Activated CD8-positive, alpha-beta memory T cell treated with anti-CD3 and anti-CD28 coated beads, Interleukin-2, amount 10 ng/mL, durations not matched to agents 7 days and 5 days (primary cell): ENCODE data around the gene RALB. TPM values are rescaled to one million over a fixed set of nuclear protein-coding genes. Genes with fewer than 3 reads are reported as not detected.

Experiments used
- ATAC-seq: fragments of 150-1000 bp; cut with Tn5 transposase; one replicate; pipeline ENCODE4 v1.10.0; 2021; ENCODE audit warnings: moderate library complexity
- CTCF ChIA-PET: fragments of 350-600 bp; sonication (Branson Sonifier 250); formaldehyde crosslinking; loops from one replicate; lab custom pipeline; 2021; ENCODE audit warnings: antibody characterized with exemption; lab: Charles Lee
- DNase-seq: peaks from one replicate; pipeline ENCODE4 v3.0.0-alpha.2; 2020
- H3K27ac Mint-ChIP-seq: one replicate; pipeline ENCODE4 v1.8.0; 2021; ENCODE audit warnings: mild to moderate bottlenecking, mixed read lengths
- H3K27me3 Mint-ChIP-seq: one replicate; pipeline ENCODE4 v1.8.0; 2021; ENCODE audit warnings: mixed read lengths
- H3K36me3 Mint-ChIP-seq: one replicate; pipeline ENCODE4 v1.8.0; 2021; ENCODE audit warnings: mild to moderate bottlenecking, mixed read lengths
- H3K4me1 Mint-ChIP-seq: one replicate; pipeline ENCODE4 v1.8.0; 2021; ENCODE audit warnings: mixed read lengths
- H3K4me3 Mint-ChIP-seq: one replicate; pipeline ENCODE4 v1.8.0; 2021; ENCODE audit warnings: mild to moderate bottlenecking, moderate library complexity, mixed read lengths
- H3K9me3 Mint-ChIP-seq: one replicate; pipeline ENCODE4 v1.8.0; 2022; ENCODE audit warnings: low read depth, mixed read lengths
- total RNA-seq, 2 experiments: library from RNA; stranded (reverse); gene quantifications; one replicate each; pipeline ENCODE4 v1.2.3, GENCODE V29; 2021

RALB gene
- total RNA-seq, 2 experiments from 2014 or later = 36.7 to 41.8 TPM

- Mint-ChIP-seq H3K9me3 (peaks cover 5% of the 10 kb centered on the region), H3K4me3 (no peak overlapping the region), H3K27me3 (no peaks in the 10 kb centered on the region), H3K4me1 (peaks cover 6% of the 10 kb centered on the region), H3K27ac (no peak overlapping the region), H3K36me3 (peaks cover 2% of the 10 kb centered on the region)
- CTCF ChIA-PET = interaction anchor here (1.1 to 1.7 kb wide), 2 partner anchors 12 to 73 kb away, joined by 3 to 4 read pairs; no protein-coding TSS in a partner anchor
- DNase-seq = no peak
- ATAC-seq = no peak
Measured at GRCh38 chr2:120239488-120240287, 13.0 kb upstream of the RALB start.

GRCh38 chr2:120240901-120241429 is 11.7 kb upstream of the RALB start:
- H3K27ac Mint-ChIP-seq = no peak overlapping the region

DNA sequence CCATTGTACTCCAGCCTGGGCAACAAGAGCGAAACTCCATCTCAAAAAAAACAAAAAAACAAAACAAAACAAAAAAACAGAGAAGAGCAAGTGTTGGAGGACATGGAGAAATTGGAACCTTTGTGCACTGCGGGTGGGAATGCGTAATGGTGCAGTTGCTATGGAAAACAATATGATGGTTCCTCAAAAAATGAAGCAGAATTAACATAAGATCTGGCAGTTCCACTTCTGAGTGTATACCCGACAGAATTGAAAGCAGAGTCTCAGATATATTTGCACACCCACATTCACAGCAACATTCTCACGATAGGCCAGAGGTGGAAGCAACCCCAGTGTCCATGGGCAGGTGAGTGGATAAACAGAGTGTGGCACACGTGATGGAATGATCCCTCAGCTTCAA is 11.0 kb upstream of the RALB start:
- H3K4me3 Mint-ChIP-seq = no peak overlapping the region
- no peak for DNase-seq
- H3K9me3 Mint-ChIP-seq = peaks cover 5% of the 10 kb centered on the region
- no peaks in the 10 kb centered on the region for H3K27me3 Mint-ChIP-seq
- H3K36me3 Mint-ChIP-seq = peaks cover 2% of the 10 kb centered on the region
- H3K27ac Mint-ChIP-seq = no peak overlapping the region
- CTCF ChIA-PET = no interaction called here
- ATAC-seq = no peak
- peaks cover 6% of the 10 kb centered on the region for H3K4me1 Mint-ChIP-seq

More at GRCh38 chr2:120240901-120241429, 11.7 kb upstream of the RALB start:
- CTCF ChIA-PET = interaction anchor here (1.7 kb wide), 1 partner anchor 72 kb away, joined by 4 read pairs; no protein-coding TSS in a partner anchor
- H3K36me3 Mint-ChIP-seq = peaks cover 2% of the 10 kb centered on the region
- peaks cover 6% of the 10 kb centered on the region for H3K4me1 Mint-ChIP-seq
- peaks cover 5% of the 10 kb centered on the region for H3K9me3 Mint-ChIP-seq
- no peak for ATAC-seq
- no peak for DNase-seq
- H3K27me3 Mint-ChIP-seq = no peaks in the 10 kb centered on the region
- H3K4me3 Mint-ChIP-seq = no peak overlapping the region

DNA sequence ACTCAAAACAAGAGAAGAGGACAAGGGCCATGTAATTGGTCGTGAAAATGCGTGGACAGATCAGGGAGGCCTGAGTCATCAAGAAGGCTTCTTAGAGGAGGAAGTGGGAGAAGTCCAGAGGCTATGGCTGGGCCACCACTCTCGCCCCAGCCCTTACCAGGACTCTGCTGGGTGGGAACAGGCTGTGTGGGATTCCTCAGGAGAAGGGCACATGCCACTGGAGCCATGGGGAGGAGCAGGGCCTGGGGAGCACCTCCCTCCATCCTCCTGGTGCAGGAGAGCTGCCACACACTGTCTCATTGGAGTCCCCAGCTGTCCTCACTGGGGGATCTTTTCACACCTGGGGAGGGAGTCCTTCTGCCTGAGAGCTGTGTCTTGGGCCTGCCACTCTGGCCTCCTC is 9.4 kb upstream of the RALB start:
- DNase-seq = no peak
- no peak for ATAC-seq
- CTCF ChIA-PET = no interaction called here
- H3K4me3 Mint-ChIP-seq = no peak overlapping the region
- peaks cover 2% of the 10 kb centered on the region for H3K36me3 Mint-ChIP-seq
- peaks cover 14% of the 10 kb centered on the region for H3K4me1 Mint-ChIP-seq
- H3K9me3 Mint-ChIP-seq = peaks cover 5% of the 10 kb centered on the region
- H3K27me3 Mint-ChIP-seq = peaks cover 6% of the 10 kb centered on the region
- no peak overlapping the region for H3K27ac Mint-ChIP-seq

DNA sequence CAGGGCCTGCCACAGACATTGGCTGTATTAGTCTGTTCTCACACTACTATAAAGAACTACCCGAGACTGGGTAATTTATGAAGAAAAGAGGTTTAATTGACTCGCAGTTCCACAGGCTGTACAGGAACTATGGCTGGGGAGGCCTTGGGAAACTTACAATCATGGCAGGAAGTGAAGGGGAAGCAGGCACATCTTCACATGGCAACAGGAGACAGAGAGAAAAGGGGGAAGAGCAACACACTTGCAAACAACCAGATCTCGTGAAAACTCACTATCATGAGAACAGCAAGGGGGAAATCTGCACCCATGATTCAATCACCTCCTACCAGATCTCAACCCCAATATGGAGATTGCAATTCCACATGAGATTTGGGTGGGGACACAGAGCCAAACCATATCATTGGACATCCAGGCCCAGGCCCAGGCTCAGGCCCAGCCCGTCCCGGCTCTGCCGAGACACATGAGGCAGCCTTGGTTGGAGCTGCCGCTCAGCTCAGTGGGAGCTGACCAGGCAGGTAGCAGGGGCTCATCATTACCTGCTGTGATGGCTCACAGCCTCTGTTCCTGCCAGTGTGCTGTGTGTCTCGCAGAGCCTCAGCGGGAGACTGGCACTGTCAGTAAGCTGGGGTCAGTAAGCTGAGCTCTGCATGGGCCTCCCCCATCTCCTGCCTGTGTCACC is 8.6 kb upstream of the RALB start:
- CTCF ChIA-PET = interaction anchor here (1.0 kb wide), 1 partner anchor 69 kb away, joined by 3 read pairs; no protein-coding TSS in a partner anchor
- peaks cover 15% of the 10 kb centered on the region for H3K4me1 Mint-ChIP-seq
- peaks cover 2% of the 10 kb centered on the region for H3K36me3 Mint-ChIP-seq
- H3K27ac Mint-ChIP-seq = no peak overlapping the region
- H3K27me3 Mint-ChIP-seq = peaks cover 11% of the 10 kb centered on the region
- DNase-seq (no peak), ATAC-seq (no peak)
- H3K9me3 Mint-ChIP-seq = peaks cover 5% of the 10 kb centered on the region
- H3K4me3 Mint-ChIP-seq = no peak overlapping the region

DNA sequence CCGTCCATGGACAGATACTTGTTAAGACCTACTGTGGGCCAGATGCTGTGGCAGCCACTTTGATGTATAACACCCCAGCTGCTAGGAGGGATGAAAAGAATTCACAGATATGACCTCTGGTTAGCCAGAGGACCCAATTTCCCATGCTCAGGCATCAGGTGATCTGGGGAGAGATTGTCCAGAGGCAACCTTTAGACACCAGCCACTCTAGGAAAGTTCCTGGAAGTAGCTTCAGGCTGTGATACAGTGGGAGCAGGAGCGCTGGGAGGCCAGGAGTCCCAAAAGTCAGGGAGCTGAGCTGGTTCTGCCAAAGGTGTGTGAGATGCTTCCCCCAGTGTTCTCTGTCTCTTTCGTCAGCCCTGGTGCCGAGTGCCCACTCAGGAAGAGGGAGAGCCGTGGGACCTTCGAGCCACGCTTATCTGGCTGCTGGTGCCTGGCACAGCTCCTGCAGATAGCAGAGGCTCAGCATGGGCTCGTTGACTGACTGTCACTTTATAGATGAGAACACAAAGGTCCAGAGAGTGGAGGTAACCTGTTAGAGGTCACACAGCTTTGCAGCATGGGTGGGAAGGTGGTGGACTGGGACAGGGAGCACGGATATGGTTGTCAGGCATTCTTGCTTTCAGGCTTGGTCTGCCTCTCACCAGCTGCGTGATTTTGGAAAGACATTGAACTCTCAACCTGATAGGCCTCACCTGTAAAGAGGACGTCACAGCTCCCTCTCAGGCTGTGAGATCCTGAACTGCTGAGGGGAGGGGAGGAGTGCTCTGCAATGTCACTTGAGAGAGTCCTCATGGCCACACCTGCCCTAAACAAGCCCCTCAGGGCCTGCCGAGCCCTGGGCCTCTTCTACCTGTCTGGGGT is 7.8 kb upstream of the RALB start:
- peaks cover 5% of the 10 kb centered on the region for H3K9me3 Mint-ChIP-seq
- H3K36me3 Mint-ChIP-seq = peaks cover 2% of the 10 kb centered on the region
- H3K27ac Mint-ChIP-seq = no peak overlapping the region
- H3K27me3 Mint-ChIP-seq = peaks cover 15% of the 10 kb centered on the region
- no peak for DNase-seq
- peaks cover 15% of the 10 kb centered on the region for H3K4me1 Mint-ChIP-seq
- CTCF ChIA-PET = interaction anchor here (1.0 kb wide), 1 partner anchor 68 kb away, joined by 3 read pairs; no protein-coding TSS in a partner anchor
- H3K4me3 Mint-ChIP-seq = no peak overlapping the region
- ATAC-seq = no peak

GRCh38 chr2:120245520-120246332 is 6.9 kb upstream of the RALB start:
- DNase-seq (no peak), ATAC-seq (no peak)
- CTCF ChIA-PET = no interaction called here
- H3K9me3 Mint-ChIP-seq = peaks cover 5% of the 10 kb centered on the region
- no peak overlapping the region for H3K27ac Mint-ChIP-seq
- peaks cover 2% of the 10 kb centered on the region for H3K36me3 Mint-ChIP-seq
- peaks cover 19% of the 10 kb centered on the region for H3K4me1 Mint-ChIP-seq
- H3K27me3 Mint-ChIP-seq = peaks cover 20% of the 10 kb centered on the region
- H3K4me3 Mint-ChIP-seq = no peak overlapping the region

DNA sequence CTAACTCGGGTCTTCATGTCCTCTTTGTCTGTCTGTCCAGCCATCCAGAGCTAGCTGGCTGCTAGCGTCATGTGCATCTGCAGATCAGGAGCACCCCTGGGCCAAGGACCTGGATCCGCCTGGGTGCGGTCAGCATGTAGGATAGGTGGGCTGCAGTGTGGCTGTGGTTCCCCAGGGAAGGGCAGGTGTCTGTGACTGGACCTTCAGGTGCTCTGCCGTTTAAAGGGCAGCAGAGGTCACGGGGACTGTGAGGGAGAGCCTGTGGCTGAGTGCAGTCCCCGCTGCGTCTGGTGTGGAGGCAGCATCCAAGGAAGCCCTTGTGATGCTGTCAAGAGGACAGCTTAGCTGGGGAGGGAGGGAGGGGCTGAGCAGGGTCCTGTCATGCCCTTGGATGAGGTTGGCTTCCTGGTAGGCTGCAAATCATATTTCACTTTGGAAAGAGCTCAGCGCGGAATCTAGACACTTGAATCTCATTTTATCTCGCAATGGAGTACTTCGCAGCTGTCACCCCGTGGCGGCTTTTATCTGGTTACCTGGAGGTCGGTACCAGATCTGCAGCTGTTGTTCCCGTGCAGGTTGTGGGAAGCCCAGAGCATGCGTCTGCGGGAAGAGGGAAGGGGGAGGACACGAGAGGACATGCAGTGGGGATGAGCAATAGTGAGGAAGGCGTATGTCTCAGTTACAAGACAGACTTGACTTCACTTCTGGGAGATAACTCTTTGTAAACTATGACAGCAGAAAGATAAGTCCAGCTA is 5.9 kb upstream of the RALB start:
- no peak for ATAC-seq
- Mint-ChIP-seq H3K9me3 (peaks cover 5% of the 10 kb centered on the region), H3K4me1 (peaks cover 24% of the 10 kb centered on the region), H3K4me3 (no peak overlapping the region), H3K27me3 (peaks cover 20% of the 10 kb centered on the region), H3K27ac (no peak overlapping the region), H3K36me3 (peaks cover 2% of the 10 kb centered on the region)
- no peak for DNase-seq
- CTCF ChIA-PET = interaction anchor here (1.1 kb wide), 1 partner anchor 72 kb away, joined by 4 read pairs; no protein-coding TSS in a partner anchor

DNA sequence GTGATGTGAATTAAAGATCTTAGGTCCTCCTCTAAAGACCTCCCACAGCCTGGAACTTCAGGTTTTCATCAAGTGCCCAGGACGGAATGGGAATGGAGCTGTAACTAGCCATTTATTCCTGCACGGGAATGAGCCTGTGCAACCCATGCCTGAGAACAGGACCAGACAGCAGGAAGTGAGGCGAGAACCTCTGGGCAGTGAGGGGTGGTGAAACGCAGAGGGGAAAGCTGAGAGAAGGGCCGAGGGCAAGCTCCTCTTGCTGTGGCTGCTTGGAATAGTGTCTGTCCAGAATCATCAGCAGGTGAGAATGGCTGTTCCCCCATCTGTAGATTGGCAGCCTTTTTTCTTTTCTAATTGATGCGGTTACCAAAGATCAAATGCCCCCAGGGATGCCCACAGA is 4.8 kb upstream of the RALB start:
- ATAC-seq (no peak), DNase-seq (no peak)
- Mint-ChIP-seq H3K27ac (no peak overlapping the region), H3K27me3 (peaks cover 20% of the 10 kb centered on the region), H3K9me3 (peaks cover 5% of the 10 kb centered on the region), H3K36me3 (peaks cover 2% of the 10 kb centered on the region), H3K4me1 (peaks cover 31% of the 10 kb centered on the region), H3K4me3 (no peak overlapping the region)
- CTCF ChIA-PET = interaction anchor here (1.1 kb wide), 1 partner anchor 73 kb away, joined by 4 read pairs; no protein-coding TSS in a partner anchor

DNA sequence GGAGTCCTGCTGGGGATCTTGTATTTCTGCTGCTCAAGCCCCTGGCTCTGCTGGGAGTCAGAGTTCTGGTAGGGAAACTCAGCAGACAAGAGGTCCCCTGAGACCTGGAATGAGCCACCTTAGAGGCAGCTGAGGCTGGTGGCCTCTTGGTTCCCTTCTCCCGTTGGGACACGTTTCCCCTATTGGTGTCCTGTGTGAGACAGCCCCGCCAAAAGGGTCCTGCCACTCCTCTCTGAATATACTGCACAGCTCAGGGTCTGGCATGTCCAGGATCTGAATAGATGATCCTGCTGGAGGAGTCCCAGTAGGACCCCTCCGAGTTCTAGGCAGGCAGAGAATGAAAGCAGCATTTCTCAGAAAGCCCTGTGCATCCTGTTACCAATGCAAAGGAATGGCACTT is 2.0 kb upstream of the RALB start:
- DNase-seq = no peak
- H3K36me3 Mint-ChIP-seq = peaks cover 6% of the 10 kb centered on the region
- H3K4me3 Mint-ChIP-seq = no peak overlapping the region
- H3K27me3 Mint-ChIP-seq = peaks cover 20% of the 10 kb centered on the region
- CTCF ChIA-PET = interaction anchor here (3.1 kb wide), 1 partner anchor 62 kb away, joined by 10 read pairs; no protein-coding TSS in a partner anchor
- no peak for ATAC-seq
- no peak overlapping the region for H3K27ac Mint-ChIP-seq
- peaks cover 49% of the 10 kb centered on the region for H3K4me1 Mint-ChIP-seq
- H3K9me3 Mint-ChIP-seq = no peaks in the 10 kb centered on the region

DNA sequence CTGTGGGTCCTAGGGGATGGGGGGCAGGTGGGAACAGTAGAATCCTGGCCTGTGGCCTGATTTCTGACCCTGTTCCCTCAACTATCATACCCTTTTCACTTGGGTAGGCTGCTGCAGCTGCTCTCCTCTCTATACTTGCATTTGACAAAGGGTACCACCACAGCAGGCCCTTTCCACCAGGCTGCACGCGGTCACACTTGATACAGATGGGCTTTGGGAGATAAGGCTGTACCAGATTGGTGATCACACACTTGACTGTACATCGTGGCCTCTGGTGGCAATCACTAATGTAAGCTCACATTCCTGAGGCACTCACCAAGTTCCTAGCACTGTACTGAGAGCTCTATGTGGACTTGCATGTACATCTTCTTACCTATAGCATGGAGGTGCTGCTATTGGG is 1.6 kb upstream of the RALB start:
- H3K9me3 Mint-ChIP-seq = no peaks in the 10 kb centered on the region
- no peak for DNase-seq
- H3K36me3 Mint-ChIP-seq = peaks cover 10% of the 10 kb centered on the region
- CTCF ChIA-PET = interaction anchor here (1.7 to 3.3 kb wide), 4 partner anchors 15 to 74 kb away, joined by 4 to 24 read pairs (median 8); no protein-coding TSS in a partner anchor
- peaks cover 20% of the 10 kb centered on the region for H3K27me3 Mint-ChIP-seq
- H3K27ac Mint-ChIP-seq = no peak overlapping the region
- ATAC-seq = no peak
- peaks cover 53% of the 10 kb centered on the region for H3K4me1 Mint-ChIP-seq
- H3K4me3 Mint-ChIP-seq = no peak overlapping the region
